HCT116 (cell line): ENCODE data around the gene SYNRG. TPM values are rescaled to one million over a fixed set of nuclear protein-coding genes. Genes with fewer than 3 reads are reported as not detected.

Experiments used
- ATAC-seq: fragments of 200-7000 bp; cut with Tn5 transposase; 2 replicates; pipeline ENCODE4 v1.9.1; 2020; ENCODE audit warnings: mild to moderate bottlenecking, moderate library complexity
- BruUV-seq: library from RNA; stranded (reverse); fragments of 400-500 nt; replicated peaks from 2 replicates; lab custom pipeline; 2021; lab: Mats Ljungman, UMichigan
- CTCF ChIA-PET: fragments of 300-600 bp; sonication (Branson Sonifier 250); formaldehyde crosslinking; loops from one replicate; lab custom pipeline; 2021; ENCODE audit warnings: antibody characterized with exemption; lab: Charles Lee
- POLR2A ChIA-PET: fragments of 300-600, 350-600 bp; sonication (Branson Sonifier 250); formaldehyde crosslinking; loops from one replicate; lab custom pipeline; 2021; ENCODE audit warnings: antibody characterized with exemption; lab: Charles Lee
- RAD21 ChIA-PET, 2 experiments: fragments of 300-600 bp; sonication (Branson Sonifier 250); formaldehyde crosslinking; loops; one replicate each; lab custom pipeline; 2023; ENCODE audit warnings: low total read pairs in 2 of 2; ENCODE audit not compliant: uncharacterized antibody in 2 of 2, unreplicated experiment in 2 of 2, low non-redundant PET in 1 of 2; lab: Charles Lee
- DNase-seq: peaks from one replicate; pipeline ENCODE4 v3.0.0-alpha.2; 2010; ENCODE audit warnings: low read depth, low spot score
- H2AFZ ChIP-seq: fragments of 200-600 bp; shearing (Covaris generic), sonication (generic); 2 replicates; pipeline ENCODE4 v1.6.1; 2017; ENCODE audit warnings: low read depth, mixed run types, mixed read lengths, antibody characterized with exemption, low read length; ENCODE audit not compliant: poor library complexity, severe bottlenecking
- H3K27ac ChIP-seq: 2 replicates; pipeline ENCODE4 v1.5.1; 2012; ENCODE audit warnings: low read depth, low read length
- H3K27me3 ChIP-seq: fragments of 200-600 bp; sonication (generic); 2 replicates; pipeline ENCODE4 v1.6.1; 2016; ENCODE audit warnings: mixed run types, low read length, mixed read lengths; ENCODE audit not compliant: insufficient read depth
- H3K36me3 ChIP-seq, 2 experiments: fragments of 200-500 bp in 1 of 2; fragments of 200-600 bp in 1 of 2; sonication (Bioruptor generic) in 1 of 2; sonication (generic) in 1 of 2; 2 replicates each; pipeline versions ENCODE4 v1.5.1 to v1.6.1; 2014 to 2016; ENCODE audit warnings: low read length in 2 of 2, inconsistent platforms in 1 of 2, mixed read lengths in 1 of 2, mixed run types in 1 of 2; ENCODE audit not compliant: insufficient read depth in 2 of 2, control insufficient read depth in 1 of 2
- H3K4me1 ChIP-seq, 2 experiments: fragments of 200-600 bp in 1 of 2; sonication (generic) in 1 of 2; 2 replicates each; pipeline versions ENCODE4 v1.5.1 to v1.6.1; 2012 to 2017; ENCODE audit warnings: low read length in 2 of 2, inconsistent platforms in 1 of 2, mild to moderate bottlenecking in 1 of 2, mixed read lengths in 1 of 2, mixed run types in 1 of 2, moderate library complexity in 1 of 2; ENCODE audit not compliant: insufficient read depth in 2 of 2, control insufficient read depth in 1 of 2
- H3K4me2 ChIP-seq: fragments of 200-600 bp; sonication (generic); 2 replicates; pipeline ENCODE4 v1.6.1; 2017; ENCODE audit warnings: mixed run types, low read length, mixed read lengths
- H3K4me3 ChIP-seq, 2 experiments: fragments of 200-600 bp in 1 of 2; sonication (generic) in 1 of 2; replicated peaks in 1 of 2; 2 replicates each; pipeline ENCODE4 v1.5.1; 2011 to 2016; ENCODE audit warnings: low read length in 2 of 2, control low read depth in 1 of 2, low read depth in 1 of 2, mild to moderate bottlenecking in 1 of 2, mixed read lengths in 1 of 2, mixed run types in 1 of 2
- H3K79me2 ChIP-seq: fragments of 200-600 bp; sonication (generic); 2 replicates; pipeline ENCODE4 v1.6.1; 2017; ENCODE audit warnings: mild to moderate bottlenecking, mixed run types, low read length, moderate library complexity, mixed read lengths; ENCODE audit not compliant: insufficient read depth
- H3K9ac ChIP-seq: fragments of 200-600 bp; sonication (generic); 2 replicates; pipeline ENCODE4 v1.6.1; 2016; ENCODE audit warnings: low read length, mixed read lengths
- H3K9me2 ChIP-seq: fragments of 200-600 bp; sonication (generic), shearing (Covaris generic); 2 replicates; pipeline ENCODE4 v1.6.1; 2017; ENCODE audit warnings: mixed run types, mild to moderate bottlenecking, moderate library complexity; ENCODE audit not compliant: insufficient read depth
- H3K9me3 ChIP-seq, 2 experiments: fragments of 200-500 bp in 1 of 2; fragments of 200-600 bp in 1 of 2; sonication (Bioruptor generic) in 1 of 2; sonication (generic) in 1 of 2; 2 replicates each; pipeline ENCODE4 v1.6.1; 2014 to 2017; ENCODE audit warnings: low read length in 2 of 2, mixed read lengths in 2 of 2, inconsistent platforms in 1 of 2, low read depth in 1 of 2, mild to moderate bottlenecking in 1 of 2, mixed run types in 1 of 2, moderate library complexity in 1 of 2; ENCODE audit not compliant: control insufficient read depth in 1 of 2, insufficient read depth in 1 of 2
- H4K20me1 ChIP-seq: fragments of 200-600 bp; sonication (generic), shearing (Covaris generic); 2 replicates; pipeline ENCODE4 v1.6.1; 2017; ENCODE audit warnings: mixed run types, mild to moderate bottlenecking, moderate library complexity; ENCODE audit not compliant: insufficient read depth
- CBX3 ChIP-seq: IDR thresholded peaks from 2 replicates; pipeline ENCODE4 v1.6.1; 2012; ENCODE audit warnings: low read depth
- CEBPB ChIP-seq: IDR thresholded peaks from 2 replicates; pipeline ENCODE4 v1.6.1; 2012; ENCODE audit warnings: low read depth
- EGR1 ChIP-seq: IDR thresholded peaks from 2 replicates; pipeline ENCODE4 v1.6.1; 2012; ENCODE audit warnings: low read depth
- ELF1 ChIP-seq: IDR thresholded peaks from 2 replicates; pipeline ENCODE4 v1.6.1; 2012; ENCODE audit warnings: low read depth, borderline replicate concordance
- EZH2 ChIP-seq: fragments of 200-600 bp; sonication (generic); IDR thresholded peaks from 2 replicates; pipeline ENCODE4 v1.6.1; 2017; ENCODE audit warnings: antibody characterized with exemption, mixed run types
- EZH2phosphoT487 ChIP-seq: fragments of 200-600 bp; IDR thresholded peaks from 2 replicates; pipeline ENCODE4 v1.6.1; 2018; ENCODE audit warnings: antibody characterized with exemption, borderline replicate concordance
- JUND ChIP-seq: IDR thresholded peaks from 2 replicates; pipeline ENCODE4 v1.6.1; 2012
- POLR2A ChIP-seq: IDR thresholded peaks from 2 replicates; pipeline ENCODE4 v1.7.0; 2011; ENCODE audit warnings: borderline replicate concordance; ENCODE audit not compliant: insufficient read depth, insufficient read length; ENCODE audit errors: extremely low read depth
- POLR2AphosphoS5 ChIP-seq: IDR thresholded peaks from 2 replicates; pipeline ENCODE4 v1.6.1; 2011; ENCODE audit warnings: mild to moderate bottlenecking, low read depth, low read length, moderate library complexity
- RAD21 ChIP-seq: IDR thresholded peaks from 2 replicates; pipeline ENCODE4 v1.6.1; 2012; ENCODE audit warnings: low read depth, mild to moderate bottlenecking
- TCF7L2 ChIP-seq: IDR thresholded peaks from 2 replicates; pipeline ENCODE4 v1.7.0; 2011; ENCODE audit warnings: borderline replicate concordance, inconsistent platforms; ENCODE audit not compliant: insufficient read depth, insufficient read length; ENCODE audit errors: extremely low read depth
- YY1 ChIP-seq: IDR thresholded peaks from 2 replicates; pipeline ENCODE4 v1.6.1; 2011; ENCODE audit warnings: low read length, low read depth, moderate library complexity, mild to moderate bottlenecking; ENCODE audit not compliant: insufficient replicate concordance; ENCODE audit errors: extremely low read depth
- ZFX ChIP-seq: fragments of 450-650 bp; IDR thresholded peaks from 2 replicates; pipeline ENCODE4 v1.6.1; 2017
- intact Hi-C: fragments of 100-400 bp; cut with micrococcal nuclease; formaldehyde crosslinking; loops from 2 replicates; pipeline ENCODE4 v1.10.0; 2022
- total RNA-seq: library from RNA; stranded (reverse); gene quantifications from one replicate; pipeline ENCODE4 v1.2.1, GENCODE V29; 2021; ENCODE audit not compliant: unreplicated experiment
- TF ChIP-seq, protein P1 (sequence below): IDR thresholded peaks from 2 replicates; pipeline ENCODE4 v1.6.1; 2011; ENCODE audit warnings: mild to moderate bottlenecking, low read length, moderate library complexity; ENCODE audit not compliant: insufficient replicate concordance; ENCODE audit errors: extremely low read depth
- TF ChIP-seq, protein P2 (sequence below): IDR thresholded peaks from 2 replicates; pipeline ENCODE4 v1.6.1; 2012; ENCODE audit warnings: low read depth
- TF ChIP-seq, protein P3 (sequence below), 3 experiments: fragments of 200-600 bp in 1 of 3; sonication (generic) in 1 of 3; IDR thresholded peaks in 2 of 3; conservative IDR thresholded peaks in 1 of 3; 2 replicates each; pipeline ENCODE4 v1.5.1; 2012 to 2017; ENCODE audit warnings: low read depth in 2 of 3, low read length in 2 of 3, antibody characterized with exemption in 1 of 3, borderline replicate concordance in 1 of 3, control low read depth in 1 of 3, mild to moderate bottlenecking in 1 of 3, mixed read lengths in 1 of 3, mixed run types in 1 of 3, moderate library complexity in 1 of 3; ENCODE audit not compliant: insufficient read depth in 1 of 3

The SYNRG gene
- total RNA-seq, 1 experiment from 2014 or later: 23.8 TPM

DNA sequence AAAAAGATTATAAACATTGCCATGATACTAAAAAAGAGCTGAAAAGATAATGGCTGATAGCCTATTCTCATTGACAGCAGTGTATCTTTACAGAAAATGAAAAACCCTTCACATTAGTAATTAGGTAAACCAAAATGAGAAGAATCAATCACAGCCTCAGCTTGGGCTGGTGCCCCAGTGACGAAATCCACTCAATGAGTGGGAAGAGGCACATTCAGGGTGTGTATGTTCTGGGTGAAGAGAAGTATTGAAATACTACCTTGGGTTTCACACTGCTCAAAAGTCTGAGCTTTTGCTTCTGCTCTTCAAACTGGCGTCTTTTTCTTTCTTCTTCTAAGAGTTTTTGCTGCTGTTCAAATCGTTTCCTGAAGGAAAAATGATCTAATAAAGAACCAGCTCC lies 24.2 kb downstream of the SYNRG start:
- Histone ChIP-seq H3K27ac (no peak overlapping the region), H3K9ac (no peak overlapping the region), H3K79me2 (peaks cover 3% of the 10 kb centered on the region; the same call in 1 of the 2 replicates), H3K4me2 (no peak overlapping the region), H3K4me3 (no peak overlapping the region), H3K36me3 (peaks cover 12 to 22% of the 10 kb centered on the region in 2 experiments; a peak in 3 of 4 replicates), H3K4me1 (no peaks in the 10 kb centered on the region), H3K9me2 (no peaks in the 10 kb centered on the region), H3K27me3 (no peaks in the 10 kb centered on the region), H2AFZ (no peak overlapping the region), H4K20me1 (no peaks in the 10 kb centered on the region), H3K9me3 (no peaks in the 10 kb centered on the region)
- ChIA-PET CTCF (no interaction called here), RAD21 (no interaction called here), POLR2A (no interaction called here)
- no peak for DNase-seq
- no peak for ATAC-seq
- intact Hi-C loops: no loop called here
- no peak for TF ChIP-seq CBX3
- TF ChIP-seq ZFX: no peak
- TF ChIP-seq POLR2A: no peak
- TF ChIP-seq ELF1: no peak
- TF ChIP-seq TCF7L2: no peak
- TF ChIP-seq, protein P1, sequence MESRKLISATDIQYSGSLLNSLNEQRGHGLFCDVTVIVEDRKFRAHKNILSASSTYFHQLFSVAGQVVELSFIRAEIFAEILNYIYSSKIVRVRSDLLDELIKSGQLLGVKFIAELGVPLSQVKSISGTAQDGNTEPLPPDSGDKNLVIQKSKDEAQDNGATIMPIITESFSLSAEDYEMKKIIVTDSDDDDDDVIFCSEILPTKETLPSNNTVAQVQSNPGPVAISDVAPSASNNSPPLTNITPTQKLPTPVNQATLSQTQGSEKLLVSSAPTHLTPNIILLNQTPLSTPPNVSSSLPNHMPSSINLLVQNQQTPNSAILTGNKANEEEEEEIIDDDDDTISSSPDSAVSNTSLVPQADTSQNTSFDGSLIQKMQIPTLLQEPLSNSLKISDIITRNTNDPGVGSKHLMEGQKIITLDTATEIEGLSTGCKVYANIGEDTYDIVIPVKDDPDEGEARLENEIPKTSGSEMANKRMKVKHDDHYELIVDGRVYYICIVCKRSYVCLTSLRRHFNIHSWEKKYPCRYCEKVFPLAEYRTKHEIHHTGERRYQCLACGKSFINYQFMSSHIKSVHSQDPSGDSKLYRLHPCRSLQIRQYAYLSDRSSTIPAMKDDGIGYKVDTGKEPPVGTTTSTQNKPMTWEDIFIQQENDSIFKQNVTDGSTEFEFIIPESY: no peak
- no peak for TF ChIP-seq EZH2
- no peak for TF ChIP-seq EZH2phosphoT487
- no peak for TF ChIP-seq RAD21
- no peak for TF ChIP-seq YY1
- TF ChIP-seq, protein P2, sequence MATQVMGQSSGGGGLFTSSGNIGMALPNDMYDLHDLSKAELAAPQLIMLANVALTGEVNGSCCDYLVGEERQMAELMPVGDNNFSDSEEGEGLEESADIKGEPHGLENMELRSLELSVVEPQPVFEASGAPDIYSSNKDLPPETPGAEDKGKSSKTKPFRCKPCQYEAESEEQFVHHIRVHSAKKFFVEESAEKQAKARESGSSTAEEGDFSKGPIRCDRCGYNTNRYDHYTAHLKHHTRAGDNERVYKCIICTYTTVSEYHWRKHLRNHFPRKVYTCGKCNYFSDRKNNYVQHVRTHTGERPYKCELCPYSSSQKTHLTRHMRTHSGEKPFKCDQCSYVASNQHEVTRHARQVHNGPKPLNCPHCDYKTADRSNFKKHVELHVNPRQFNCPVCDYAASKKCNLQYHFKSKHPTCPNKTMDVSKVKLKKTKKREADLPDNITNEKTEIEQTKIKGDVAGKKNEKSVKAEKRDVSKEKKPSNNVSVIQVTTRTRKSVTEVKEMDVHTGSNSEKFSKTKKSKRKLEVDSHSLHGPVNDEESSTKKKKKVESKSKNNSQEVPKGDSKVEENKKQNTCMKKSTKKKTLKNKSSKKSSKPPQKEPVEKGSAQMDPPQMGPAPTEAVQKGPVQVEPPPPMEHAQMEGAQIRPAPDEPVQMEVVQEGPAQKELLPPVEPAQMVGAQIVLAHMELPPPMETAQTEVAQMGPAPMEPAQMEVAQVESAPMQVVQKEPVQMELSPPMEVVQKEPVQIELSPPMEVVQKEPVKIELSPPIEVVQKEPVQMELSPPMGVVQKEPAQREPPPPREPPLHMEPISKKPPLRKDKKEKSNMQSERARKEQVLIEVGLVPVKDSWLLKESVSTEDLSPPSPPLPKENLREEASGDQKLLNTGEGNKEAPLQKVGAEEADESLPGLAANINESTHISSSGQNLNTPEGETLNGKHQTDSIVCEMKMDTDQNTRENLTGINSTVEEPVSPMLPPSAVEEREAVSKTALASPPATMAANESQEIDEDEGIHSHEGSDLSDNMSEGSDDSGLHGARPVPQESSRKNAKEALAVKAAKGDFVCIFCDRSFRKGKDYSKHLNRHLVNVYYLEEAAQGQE: no peak
- no peak for TF ChIP-seq EGR1
- TF ChIP-seq CEBPB: no peak
- no peak for TF ChIP-seq JUND
- TF ChIP-seq POLR2AphosphoS5: no peak
- TF ChIP-seq, protein P3, sequence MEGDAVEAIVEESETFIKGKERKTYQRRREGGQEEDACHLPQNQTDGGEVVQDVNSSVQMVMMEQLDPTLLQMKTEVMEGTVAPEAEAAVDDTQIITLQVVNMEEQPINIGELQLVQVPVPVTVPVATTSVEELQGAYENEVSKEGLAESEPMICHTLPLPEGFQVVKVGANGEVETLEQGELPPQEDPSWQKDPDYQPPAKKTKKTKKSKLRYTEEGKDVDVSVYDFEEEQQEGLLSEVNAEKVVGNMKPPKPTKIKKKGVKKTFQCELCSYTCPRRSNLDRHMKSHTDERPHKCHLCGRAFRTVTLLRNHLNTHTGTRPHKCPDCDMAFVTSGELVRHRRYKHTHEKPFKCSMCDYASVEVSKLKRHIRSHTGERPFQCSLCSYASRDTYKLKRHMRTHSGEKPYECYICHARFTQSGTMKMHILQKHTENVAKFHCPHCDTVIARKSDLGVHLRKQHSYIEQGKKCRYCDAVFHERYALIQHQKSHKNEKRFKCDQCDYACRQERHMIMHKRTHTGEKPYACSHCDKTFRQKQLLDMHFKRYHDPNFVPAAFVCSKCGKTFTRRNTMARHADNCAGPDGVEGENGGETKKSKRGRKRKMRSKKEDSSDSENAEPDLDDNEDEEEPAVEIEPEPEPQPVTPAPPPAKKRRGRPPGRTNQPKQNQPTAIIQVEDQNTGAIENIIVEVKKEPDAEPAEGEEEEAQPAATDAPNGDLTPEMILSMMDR (IDR thresholded peaks at IDR 0.05 in 2 of 3, conservative IDR thresholded peaks at IDR 0.05 in 1 of 3; ENCODE audit: borderline replicate concordance in 1 of 3, insufficient read depth in 1 of 3, low read depth in 2 of 3, low read length in 2 of 3): no peak
- no TSS peak for BruUV-seq
